Inflammatory macrophage treated with lipopolysaccharide for 4 hours (primary cell): Measurements from ENCODE around the gene TRAF2.
"Not testable (repeated sequence)": the region's sequence is repeated elsewhere in the genome, so short reads cannot be mapped to it uniquely, and the experiment has no call there.

ENCODE experiments used
- DNase-seq: peaks from one replicate; pipeline ENCODE4 v3.0.0-alpha.2; 2020

TRAF2 gene

GRCh38 chr9:136885950-136886578 is at the start of gene TRAF2:
Gene TRAF2 (plus strand): TSS chr9:136886516. CDS start chr9:136898741, 12,225 bp downstream.
- DNase-seq = peak; percentile 99

- no peak for DNase-seq
Measured at GRCh38 chr9:136837146-136837855, 49.0 kb upstream of the TRAF2 start.

DNA sequence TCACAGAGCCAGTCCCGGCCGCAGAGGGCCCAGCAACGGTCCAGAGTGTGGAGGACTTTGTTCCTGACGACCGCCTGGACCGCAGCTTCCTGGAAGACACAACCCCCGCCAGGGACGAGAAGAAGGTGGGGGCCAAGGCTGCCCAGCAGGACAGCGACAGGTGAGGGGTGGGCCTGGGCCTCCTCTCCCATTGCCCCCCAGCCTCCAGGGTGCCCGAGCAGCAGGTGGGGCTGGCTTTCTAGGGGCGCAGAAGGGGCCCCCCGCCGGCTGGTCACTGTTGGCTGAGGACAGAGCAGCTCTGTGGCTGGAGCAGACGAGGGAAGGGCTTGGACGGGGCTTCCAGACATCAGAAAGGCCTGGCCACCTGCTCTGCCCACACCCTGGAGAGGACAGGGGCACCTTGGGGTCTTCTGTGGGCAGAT is 48.4 kb upstream of the TRAF2 start:
- not testable (repeated sequence) for DNase-seq

DNA sequence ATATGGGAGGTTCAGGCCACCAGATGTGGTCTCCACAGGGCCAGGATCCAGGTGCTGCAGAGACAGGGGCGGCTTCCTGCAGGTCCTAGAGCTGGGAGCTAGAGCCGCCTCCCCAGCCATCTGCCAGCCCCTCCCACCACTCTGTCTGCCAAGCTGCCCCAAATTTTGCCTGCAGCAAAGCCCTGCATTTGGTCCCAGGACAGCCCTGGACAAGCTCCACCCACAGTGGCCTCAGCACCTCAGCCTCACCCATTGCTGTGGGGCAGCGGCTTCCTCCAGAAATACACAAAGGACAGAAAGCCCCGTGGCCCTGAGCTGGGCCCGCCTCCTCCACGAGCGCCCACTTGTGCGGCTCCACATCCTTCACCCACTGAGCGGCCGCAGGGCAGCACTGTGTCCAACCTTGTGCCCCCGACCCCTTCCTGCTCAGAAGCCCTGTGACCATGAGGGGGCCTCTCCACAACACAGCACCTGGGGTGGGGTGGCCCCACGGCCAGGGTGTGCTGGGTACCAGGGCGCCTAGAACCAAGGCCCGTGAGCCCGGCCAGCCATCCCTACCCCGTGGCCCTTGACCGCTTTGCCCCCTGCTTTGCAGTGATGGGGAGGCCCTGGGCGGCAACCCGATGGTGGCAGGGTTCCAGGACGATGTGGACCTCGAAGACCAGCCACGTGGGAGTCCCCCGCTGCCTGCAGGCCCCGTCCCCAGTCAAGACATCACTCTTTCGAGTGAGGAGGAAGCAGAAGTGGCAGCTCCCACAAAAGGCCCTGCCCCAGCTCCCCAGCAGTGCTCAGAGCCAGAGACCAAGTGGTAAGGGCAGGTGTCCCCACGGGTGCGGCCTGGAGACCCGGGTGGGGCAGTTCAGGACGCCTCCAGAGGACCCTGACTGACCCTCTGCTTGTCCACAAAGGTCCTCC is 47.7 kb upstream of the TRAF2 start:
- no peak for DNase-seq

DNA sequence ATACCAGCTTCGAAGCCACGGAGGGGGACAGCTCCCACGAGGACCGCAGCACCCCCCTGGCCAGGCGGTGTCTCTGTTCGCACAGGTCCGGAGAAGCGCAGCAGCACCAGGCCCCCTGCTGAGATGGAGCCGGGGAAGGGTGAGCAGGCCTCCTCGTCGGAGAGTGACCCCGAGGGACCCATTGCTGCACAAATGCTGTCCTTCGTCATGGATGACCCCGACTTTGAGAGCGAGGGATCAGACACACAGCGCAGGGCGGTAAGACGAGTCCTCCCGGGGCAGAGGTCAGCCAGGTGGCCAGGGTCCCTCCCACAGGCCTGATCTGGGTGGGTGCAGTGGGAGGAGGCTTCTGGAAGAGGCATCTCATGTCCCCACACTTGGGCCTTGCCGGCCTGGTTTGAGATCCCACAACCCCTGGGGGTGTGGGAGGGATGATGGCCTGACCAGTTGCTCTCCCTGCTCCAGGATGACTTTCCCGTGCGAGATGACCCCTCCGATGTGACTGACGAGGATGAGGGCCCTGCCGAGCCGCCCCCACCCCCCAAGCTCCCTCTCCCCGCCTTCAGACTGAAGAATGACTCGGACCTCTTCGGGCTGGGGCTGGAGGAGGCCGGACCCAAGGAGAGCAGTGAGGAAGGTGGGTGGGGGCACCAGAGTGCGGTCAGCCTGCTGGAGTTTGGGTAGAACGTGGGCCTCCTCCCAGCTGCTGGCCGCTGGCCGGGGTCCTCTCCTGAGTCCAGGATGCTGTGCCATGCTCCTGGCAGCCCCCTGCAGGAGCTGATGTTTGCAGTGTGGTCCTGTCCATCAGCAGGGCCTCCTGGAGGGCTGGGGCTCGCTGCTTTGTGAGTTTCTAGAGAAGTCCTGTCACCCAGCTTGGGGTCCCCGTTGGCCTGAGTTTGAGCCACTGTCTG is 46.8 kb upstream of the TRAF2 start:
- DNase-seq = no peak

- DNase-seq = no peak
Measured at GRCh38 chr9:136840140-136840876, 46.0 kb upstream of the TRAF2 start.

- DNase-seq = no peak
Measured at GRCh38 chr9:136840877-136841645, 45.3 kb upstream of the TRAF2 start.

DNA sequence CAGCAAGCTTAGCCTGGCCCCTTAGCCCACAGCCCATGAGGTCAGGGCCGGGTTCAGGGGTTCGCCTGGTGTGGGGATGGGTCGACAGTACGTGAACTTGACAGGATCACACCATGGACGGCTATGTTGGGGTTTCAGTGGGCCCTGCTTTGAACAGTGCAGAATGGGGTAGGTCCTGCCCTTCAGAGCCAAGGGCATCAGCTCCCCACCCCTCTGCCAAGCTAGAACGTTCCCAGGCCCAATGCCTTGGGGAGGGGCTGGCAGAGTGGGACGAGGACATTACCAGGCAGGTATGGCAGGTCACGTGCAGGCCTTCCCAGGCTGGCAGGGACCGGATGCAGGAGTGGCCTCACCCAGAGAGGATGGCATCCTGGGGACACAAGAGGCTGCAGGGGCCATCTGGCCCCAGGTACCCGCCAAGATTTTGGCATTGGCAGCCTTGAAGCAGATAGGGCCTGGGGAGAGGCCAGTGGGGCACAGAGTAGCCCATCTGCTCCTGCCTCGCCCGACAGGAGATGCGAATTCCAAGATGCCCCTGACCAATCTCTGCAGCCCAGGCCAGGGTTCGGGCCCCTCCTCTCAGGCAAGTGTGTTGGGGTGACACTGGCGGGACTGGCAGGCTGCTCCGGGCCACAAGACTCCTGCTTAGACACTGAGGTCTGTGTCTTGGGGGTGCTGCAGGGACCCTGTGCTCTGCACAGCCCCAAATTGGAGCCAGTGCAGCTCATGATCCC is 44.5 kb upstream of the TRAF2 start:
- DNase-seq = not testable (repeated sequence)

GRCh38 chr9:136842380-136842948 is 43.9 kb upstream of the TRAF2 start, which contains the start of gene AJM1:
Gene AJM1 (plus strand): TSS chr9:136842478. CDS start chr9:136844415, 1,937 bp downstream.
- peak; percentile 74 for DNase-seq

GRCh38 chr9:136843159-136843800 is 43.0 kb upstream of the TRAF2 start:
- DNase-seq = not testable (repeated sequence)

DNA sequence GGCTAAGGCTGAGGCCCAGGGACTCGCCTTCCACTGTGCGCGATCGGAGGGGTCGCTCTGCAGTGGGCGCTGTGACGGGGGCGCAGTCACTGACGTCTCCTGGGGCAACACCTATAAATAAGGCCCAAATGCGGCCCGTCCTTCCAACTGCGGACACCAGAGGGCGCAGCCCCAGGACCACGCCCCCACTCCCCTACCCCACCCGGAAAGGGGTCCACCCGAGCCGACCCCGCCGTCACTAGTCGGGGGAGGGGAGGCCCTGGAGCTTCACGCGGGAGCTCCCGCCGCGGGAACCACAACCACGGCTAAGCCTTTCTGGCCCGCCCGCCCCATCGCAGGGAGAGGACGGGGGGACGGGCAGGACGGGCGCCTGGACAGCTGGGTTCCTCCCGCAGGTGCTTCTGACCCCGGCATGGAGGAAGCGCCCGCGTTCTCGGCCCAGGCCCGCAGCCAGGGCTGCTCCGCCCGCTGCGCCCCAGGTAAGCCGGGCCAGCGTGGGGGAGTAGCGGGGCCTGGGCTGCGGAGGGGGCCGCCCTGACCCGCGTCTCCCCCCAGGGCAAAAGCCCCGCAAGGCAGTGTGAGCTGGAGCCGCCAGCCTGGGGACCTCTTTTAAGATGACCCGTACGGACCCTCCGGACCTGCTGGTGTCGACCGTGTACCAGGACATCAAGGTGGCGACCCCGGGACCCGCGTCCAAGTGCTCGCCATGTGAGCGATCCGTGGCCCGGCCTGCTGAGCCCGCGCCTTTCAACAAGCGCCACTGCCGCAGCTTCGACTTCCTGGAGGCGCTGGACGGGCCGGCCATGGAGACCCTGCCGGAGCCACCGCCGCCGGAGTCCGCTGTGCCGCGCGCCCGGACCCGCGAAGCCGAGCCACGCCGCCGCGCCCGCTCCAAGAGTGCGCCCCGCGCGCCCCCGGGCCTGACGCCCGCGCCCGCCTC is 42.2 kb upstream of the TRAF2 start:
- peak; percentile 18 for DNase-seq

DNA sequence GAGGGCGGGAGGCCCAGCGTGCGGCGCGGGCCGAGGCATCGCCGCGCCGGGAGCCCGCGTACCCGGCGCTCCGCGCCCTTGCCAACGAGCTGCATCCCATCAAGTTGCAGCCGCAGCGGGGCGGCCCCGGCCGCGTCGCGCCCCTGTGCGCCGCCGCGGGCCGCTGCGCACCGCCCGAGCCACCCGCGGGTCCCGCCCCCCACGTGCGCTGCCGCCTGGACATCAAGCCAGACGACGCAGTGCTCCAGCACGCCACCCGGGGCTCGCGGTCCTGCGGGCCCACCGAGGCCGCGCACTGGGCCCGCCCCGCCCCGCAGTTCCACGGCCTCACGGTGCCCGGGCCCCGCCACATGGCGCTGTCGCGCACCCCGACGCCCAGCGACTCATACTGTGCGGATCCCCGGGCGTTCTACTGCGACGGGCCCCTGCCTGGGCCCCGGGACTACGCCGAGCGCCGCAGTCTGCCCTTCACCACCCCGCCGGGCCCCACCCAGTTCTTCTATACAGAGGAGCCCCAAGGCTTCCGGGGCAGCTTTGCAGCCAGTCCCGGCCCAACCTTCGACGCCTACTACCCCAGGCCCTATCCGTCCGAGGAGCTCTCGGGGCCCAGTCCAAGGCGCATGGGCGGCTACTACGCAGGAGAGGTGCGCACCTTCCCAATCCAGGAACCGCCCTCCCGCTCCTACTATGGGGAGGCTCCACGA is 41.4 kb upstream of the TRAF2 start:
- DNase-seq = no peak

DNA sequence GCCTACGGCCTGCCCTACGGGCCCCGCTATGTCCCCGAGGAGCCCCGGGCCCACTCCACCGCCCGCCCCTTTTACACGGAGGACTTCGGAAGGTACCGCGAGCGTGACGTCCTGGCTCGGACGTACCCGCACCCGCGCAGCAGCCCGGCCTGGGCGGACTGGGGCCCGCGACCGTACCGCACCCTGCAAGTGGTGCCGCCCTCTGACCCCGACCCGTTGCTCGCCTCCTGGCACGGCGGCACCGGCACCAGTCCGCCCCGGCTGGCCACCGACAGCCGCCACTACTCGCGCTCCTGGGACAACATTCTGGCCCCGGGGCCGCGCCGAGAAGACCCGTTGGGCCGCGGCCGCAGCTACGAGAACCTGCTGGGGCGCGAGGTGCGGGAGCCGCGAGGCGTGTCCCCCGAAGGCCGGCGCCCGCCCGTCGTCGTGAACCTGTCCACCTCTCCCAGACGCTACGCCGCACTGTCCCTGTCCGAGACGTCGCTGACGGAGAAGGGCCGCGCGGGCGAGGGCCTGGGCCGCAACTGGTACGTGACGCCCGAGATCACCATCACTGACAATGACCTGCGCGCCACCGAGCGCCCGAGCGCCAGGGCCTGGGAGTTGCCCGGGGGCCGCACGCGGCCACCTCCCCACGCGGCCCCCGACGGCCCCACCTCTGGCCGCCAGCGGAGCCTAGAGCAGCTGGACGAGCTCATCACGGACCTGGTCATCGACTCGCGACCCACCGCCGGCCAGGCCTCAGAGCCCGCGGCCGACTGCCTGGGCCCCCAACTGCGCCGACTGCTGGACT is 40.7 kb upstream of the TRAF2 start:
- DNase-seq = no peak

DNA sequence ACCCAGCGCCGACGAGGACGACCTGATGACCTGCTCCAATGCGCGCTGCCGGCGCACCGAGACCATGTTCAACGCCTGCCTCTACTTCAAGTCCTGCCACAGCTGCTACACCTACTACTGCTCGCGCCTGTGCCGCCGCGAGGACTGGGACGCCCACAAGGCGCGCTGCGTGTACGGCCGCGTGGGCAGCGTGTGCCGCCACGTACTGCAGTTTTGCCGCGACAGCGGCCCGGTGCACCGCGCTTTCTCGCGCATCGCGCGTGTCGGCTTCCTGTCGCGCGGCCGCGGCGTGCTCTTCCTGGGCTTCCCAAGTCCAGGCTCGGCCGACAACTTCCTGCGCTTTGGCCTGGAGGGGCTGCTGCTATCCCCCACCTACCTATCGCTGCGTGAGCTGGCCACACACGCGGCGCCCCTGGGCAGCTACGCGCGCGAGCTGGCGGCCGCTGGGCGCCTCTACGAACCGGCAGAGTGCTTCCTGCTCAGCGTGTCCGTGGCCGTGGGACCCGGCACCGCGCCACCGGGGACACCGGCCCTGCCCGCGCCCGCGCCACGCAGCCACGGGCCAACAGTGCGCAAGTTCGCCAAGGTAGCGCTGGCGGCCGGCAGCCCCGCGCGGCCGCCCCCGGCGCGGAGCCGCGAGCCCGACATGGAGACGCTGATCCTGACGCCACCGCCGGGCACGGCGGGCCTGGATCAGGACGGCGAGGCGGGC is 39.8 kb upstream of the TRAF2 start:
- DNase-seq = no peak

GRCh38 chr9:136847088-136847825 is 39.1 kb upstream of the TRAF2 start:
- DNase-seq = peak; percentile 26
